Neutrophil (primary cell): ENCODE measurements around the gene CCDC81.

ENCODE experiments used
- H3K27ac ChIP-seq: fragments of 200-600 bp; sonication (generic); 2 replicates; pipeline ENCODE4 v1.5.1; 2016; ENCODE audit warnings: mild to moderate bottlenecking, moderate library complexity
- H3K27me3 ChIP-seq: fragments of 200-600 bp; sonication (generic); 2 replicates; pipeline ENCODE4 v1.6.0; 2016; ENCODE audit warnings: mild to moderate bottlenecking
- H3K36me3 ChIP-seq: fragments of 200-600 bp; sonication (generic); 2 replicates; pipeline ENCODE4 v1.5.1; 2017
- H3K4me1 ChIP-seq, 2 experiments: fragments of 200-600 bp in 1 of 2; sonication (generic) in 1 of 2; 1 replicate in 1 of 2; 2 replicates in 1 of 2; pipeline versions ENCODE4 v1.5.1 to v1.6.1; 2013 to 2016; ENCODE audit warnings: low read depth in 1 of 2, low read length in 1 of 2, mild to moderate bottlenecking in 1 of 2, moderate library complexity in 1 of 2; ENCODE audit not compliant: control insufficient read depth in 1 of 2, insufficient read depth in 1 of 2
- H3K4me3 ChIP-seq, 2 experiments: fragments of 200-600 bp in 1 of 2; sonication (generic) in 1 of 2; 1 replicate in 1 of 2; 2 replicates in 1 of 2; pipeline ENCODE4 v1.5.1; 2013 to 2016; ENCODE audit warnings: low read depth in 1 of 2, low read length in 1 of 2, mild to moderate bottlenecking in 1 of 2, moderate library complexity in 1 of 2
- H3K9me3 ChIP-seq: fragments of 200-600 bp; sonication (generic); 2 replicates; pipeline ENCODE4 v1.5.1; 2016
- TF ChIP-seq, protein P1 (sequence below): fragments of 200-600 bp; sonication (generic); IDR thresholded peaks from 2 replicates; pipeline ENCODE4 v1.5.1; 2016; ENCODE audit warnings: antibody characterized with exemption

Gene CCDC81

DNA sequence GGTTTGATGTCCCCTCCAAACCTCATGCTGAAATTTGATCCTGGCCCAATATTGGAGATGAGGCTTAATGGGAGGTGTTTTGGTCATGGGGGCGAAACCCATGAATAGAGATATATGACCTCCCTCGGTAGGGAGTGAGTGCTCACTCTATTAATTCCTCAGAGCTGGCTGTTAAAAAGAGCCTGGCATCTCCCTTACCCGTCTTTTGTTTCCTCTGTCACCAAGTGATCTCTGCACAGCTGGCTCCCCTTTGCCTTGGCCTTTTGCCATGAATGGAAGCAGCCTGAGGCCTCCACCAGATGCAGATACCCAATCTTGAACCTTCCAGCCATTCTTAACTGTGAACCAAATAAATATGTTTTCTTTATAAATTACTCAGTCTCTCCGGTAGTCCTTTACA, 4.5 kb upstream of the CCDC81 start:
- Histone ChIP-seq H3K9me3 (no peaks in the 10 kb centered on the region), H3K27ac (no peak overlapping the region), H3K4me1 (peaks cover 0 to 4% of the 10 kb centered on the region in 2 experiments), H3K36me3 (no peaks in the 10 kb centered on the region), H3K27me3 (peaks cover 16% of the 10 kb centered on the region), H3K4me3 (no peak overlapping the region)
- TF ChIP-seq, protein P1, sequence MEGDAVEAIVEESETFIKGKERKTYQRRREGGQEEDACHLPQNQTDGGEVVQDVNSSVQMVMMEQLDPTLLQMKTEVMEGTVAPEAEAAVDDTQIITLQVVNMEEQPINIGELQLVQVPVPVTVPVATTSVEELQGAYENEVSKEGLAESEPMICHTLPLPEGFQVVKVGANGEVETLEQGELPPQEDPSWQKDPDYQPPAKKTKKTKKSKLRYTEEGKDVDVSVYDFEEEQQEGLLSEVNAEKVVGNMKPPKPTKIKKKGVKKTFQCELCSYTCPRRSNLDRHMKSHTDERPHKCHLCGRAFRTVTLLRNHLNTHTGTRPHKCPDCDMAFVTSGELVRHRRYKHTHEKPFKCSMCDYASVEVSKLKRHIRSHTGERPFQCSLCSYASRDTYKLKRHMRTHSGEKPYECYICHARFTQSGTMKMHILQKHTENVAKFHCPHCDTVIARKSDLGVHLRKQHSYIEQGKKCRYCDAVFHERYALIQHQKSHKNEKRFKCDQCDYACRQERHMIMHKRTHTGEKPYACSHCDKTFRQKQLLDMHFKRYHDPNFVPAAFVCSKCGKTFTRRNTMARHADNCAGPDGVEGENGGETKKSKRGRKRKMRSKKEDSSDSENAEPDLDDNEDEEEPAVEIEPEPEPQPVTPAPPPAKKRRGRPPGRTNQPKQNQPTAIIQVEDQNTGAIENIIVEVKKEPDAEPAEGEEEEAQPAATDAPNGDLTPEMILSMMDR, result no peak

DNA sequence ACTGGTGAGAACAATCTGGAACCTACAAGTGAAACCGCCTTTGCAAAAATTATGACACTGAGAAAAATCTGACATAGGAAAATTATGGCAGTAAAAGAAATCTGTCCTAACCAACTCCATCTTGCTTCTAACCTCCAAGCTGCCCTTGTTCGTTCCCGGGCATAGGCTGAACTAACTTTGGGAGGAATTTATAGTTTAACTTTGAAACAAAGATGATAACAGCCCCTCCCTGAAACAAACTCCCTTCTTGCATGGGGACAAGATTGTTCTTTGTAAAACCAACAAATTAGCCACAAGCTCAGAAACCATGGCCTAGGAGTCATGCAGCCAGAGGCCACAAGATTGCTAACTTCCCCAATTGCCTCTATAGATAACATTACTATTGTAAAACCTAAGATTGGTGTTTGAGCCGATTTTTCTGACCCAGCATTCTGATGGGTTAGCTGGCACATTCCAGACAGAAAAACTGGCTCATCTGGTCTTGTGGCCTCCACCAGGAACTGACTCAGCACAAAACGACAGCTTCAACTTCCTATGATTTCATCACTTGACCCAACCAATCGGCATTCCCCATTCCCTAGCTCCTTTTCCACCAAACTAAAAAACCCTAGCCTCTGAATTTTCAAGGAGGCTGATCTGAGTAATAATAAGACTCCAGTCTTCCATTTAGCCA, 3.6 kb upstream of the CCDC81 start:
- Histone ChIP-seq H3K4me3 (no peak overlapping the region), H3K9me3 (no peaks in the 10 kb centered on the region), H3K4me1 (peaks cover 0 to 4% of the 10 kb centered on the region in 2 experiments), H3K36me3 (no peaks in the 10 kb centered on the region), H3K27me3 (peaks cover 19% of the 10 kb centered on the region), H3K27ac (no peak overlapping the region)
- TF ChIP-seq, protein P1, result no peak

DNA sequence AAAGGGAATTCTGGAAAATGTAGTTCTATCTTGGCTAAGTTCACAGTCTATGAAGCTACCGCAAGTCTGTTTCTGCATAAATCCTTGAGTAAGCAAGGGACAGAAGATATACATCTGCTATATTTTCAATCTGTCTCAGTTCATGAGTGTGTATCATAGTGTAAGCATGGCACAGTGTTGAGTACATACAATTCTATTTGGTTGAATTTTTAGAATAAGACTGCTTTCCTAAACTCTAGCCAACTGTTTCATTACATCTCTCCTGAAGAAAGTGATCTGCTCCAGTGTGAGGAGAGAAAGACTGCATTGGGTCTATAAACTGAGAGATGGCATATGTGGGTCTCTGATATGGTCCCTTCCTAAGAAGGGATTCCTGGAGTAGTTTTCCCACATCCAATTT, 2.6 kb upstream of the CCDC81 start:
- TF ChIP-seq, protein P1, result no peak
- Histone ChIP-seq H3K27me3 (peaks cover 19% of the 10 kb centered on the region), H3K36me3 (no peaks in the 10 kb centered on the region), H3K9me3 (no peaks in the 10 kb centered on the region), H3K4me1 (peaks cover 0 to 4% of the 10 kb centered on the region in 2 experiments), H3K4me3 (no peak overlapping the region), H3K27ac (no peak overlapping the region)

DNA sequence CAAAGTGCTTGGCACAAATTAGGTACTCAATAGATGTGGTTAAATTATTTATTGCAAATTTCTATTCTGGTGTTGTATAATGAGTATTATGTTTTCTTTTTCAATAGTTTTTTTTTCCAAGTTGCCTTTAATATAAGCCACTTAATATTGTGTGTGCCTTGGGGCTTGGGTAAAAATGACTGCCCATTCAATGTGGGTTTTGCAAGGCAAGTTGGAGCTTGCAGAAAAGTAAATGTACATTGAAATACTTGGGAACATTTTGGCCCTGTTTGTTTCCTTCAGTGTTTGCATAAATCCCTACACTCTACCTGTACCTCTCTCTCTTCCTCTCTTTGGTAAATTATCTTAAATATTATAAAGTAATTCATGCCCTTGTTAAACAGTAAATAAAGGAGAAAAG, 2.1 kb upstream of the CCDC81 start:
- Histone ChIP-seq H3K4me3 (no peak overlapping the region), H3K27ac (no peak overlapping the region), H3K27me3 (peaks cover 19% of the 10 kb centered on the region), H3K9me3 (no peaks in the 10 kb centered on the region), H3K36me3 (no peaks in the 10 kb centered on the region), H3K4me1 (peaks cover 0 to 4% of the 10 kb centered on the region in 2 experiments)
- TF ChIP-seq, protein P1, result no peak

DNA sequence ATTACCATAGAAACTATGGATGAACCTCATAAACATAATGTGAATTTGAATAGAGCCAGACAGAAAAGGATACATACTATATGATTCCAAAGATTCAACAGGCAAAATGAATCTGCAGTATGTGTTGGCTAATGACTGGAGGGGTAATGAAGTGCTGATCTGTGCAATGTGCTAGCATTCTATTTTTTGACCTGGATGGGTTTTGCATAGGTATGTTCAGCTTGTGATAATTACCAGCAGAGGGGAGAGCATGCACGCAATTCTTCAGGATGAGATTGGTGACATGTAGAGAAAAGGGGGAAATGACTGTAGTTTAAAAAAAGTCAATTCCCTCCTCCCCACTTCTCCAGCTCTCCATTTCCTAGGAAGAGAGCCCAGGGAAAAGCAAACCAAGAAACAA, 618 bp upstream of the CCDC81 start:
- H3K4me3 ChIP-seq, result no peak overlapping the region

More for the DNA sequence above, 618 bp upstream of the CCDC81 start:
- Histone ChIP-seq H3K4me1 (peaks cover 0 to 4% of the 10 kb centered on the region in 2 experiments), H3K27ac (no peak overlapping the region), H3K36me3 (no peaks in the 10 kb centered on the region), H3K27me3 (peaks cover 19% of the 10 kb centered on the region), H3K9me3 (no peaks in the 10 kb centered on the region)
- TF ChIP-seq, protein P1, result no peak
